ENCODE data around the gene EMD.

The EMD gene

DNA sequence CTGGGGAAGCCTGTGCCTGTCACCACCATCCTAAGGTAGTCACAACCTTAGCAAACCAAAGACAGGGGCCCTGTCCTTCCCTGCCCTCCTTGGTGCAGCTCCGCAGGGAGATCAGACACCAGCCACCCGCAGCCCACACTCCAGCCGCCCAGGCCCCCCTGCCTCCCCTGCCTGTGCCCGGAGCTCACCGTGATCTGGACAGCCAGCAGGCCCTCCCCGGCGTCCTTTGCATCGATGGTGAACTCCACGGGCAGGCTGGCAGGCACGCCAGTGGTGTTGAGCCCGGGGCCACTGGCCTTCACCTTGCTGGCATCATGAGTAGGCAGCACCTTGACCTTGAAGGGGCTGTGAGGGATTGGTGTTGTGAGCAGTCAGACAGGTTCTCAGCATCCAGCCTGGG lies 21.1 kb upstream of the EMD start:
- H3K27ac ChIP-seq (ENCODE audit: low read length): no peak overlapping the region
- no peak overlapping the region for H2AFZ ChIP-seq (ENCODE audit: low read length)
- no peaks in the 10 kb centered on the region for H3K9me3 ChIP-seq (replicated peaks; ENCODE audit: insufficient read depth, low read length)
- TF ChIP-seq EZH2phosphoT487 (IDR thresholded peaks at IDR 0.05; ENCODE audit: low read length): no peak
- DNase-seq: no peak
- H3K9ac ChIP-seq (ENCODE audit: low read length): no peak overlapping the region
- H3K4me2 ChIP-seq (ENCODE audit: low read depth, low read length): no peak overlapping the region
- no peaks in the 10 kb centered on the region for H3K4me1 ChIP-seq (ENCODE audit: low read length)
- H3K36me3 ChIP-seq (replicated peaks; ENCODE audit: insufficient read depth, low read length): no peaks in the 10 kb centered on the region
- no peaks in the 10 kb centered on the region for H3F3A ChIP-seq (ENCODE audit: insufficient read depth, low read length)
- no peaks in the 10 kb centered on the region for H3K27me3 ChIP-seq (replicated peaks; ENCODE audit: insufficient read depth, low read length)
- H3K4me3 ChIP-seq (ENCODE audit: low read length): no peak overlapping the region
- H3K79me2 ChIP-seq (ENCODE audit: low read length): no peaks in the 10 kb centered on the region
- H4K20me1 ChIP-seq (ENCODE audit: insufficient read depth, low read length): no peaks in the 10 kb centered on the region
- H3K9me2 ChIP-seq (replicated peaks; ENCODE audit: insufficient read depth, low read length): no peaks in the 10 kb centered on the region

- Histone ChIP-seq H3K4me1 (ENCODE audit: low read length) (no peaks in the 10 kb centered on the region), H3K27ac (ENCODE audit: low read length) (no peak overlapping the region), H4K20me1 (ENCODE audit: insufficient read depth, low read length) (no peaks in the 10 kb centered on the region), H3K27me3 (replicated peaks; ENCODE audit: insufficient read depth, low read length) (no peaks in the 10 kb centered on the region), H3K4me3 (ENCODE audit: low read length) (no peak overlapping the region), H2AFZ (ENCODE audit: low read length) (no peak overlapping the region), H3K9ac (ENCODE audit: low read length) (no peak overlapping the region), H3K9me3 (replicated peaks; ENCODE audit: insufficient read depth, low read length) (no peaks in the 10 kb centered on the region), H3F3A (ENCODE audit: insufficient read depth, low read length) (no peaks in the 10 kb centered on the region), H3K79me2 (ENCODE audit: low read length) (no peaks in the 10 kb centered on the region), H3K36me3 (replicated peaks; ENCODE audit: insufficient read depth, low read length) (no peaks in the 10 kb centered on the region), H3K4me2 (ENCODE audit: low read depth, low read length) (no peak overlapping the region), H3K9me2 (replicated peaks; ENCODE audit: insufficient read depth, low read length) (no peaks in the 10 kb centered on the region)
- no peak for TF ChIP-seq EZH2 (optimal IDR thresholded peaks at IDR 0.05; ENCODE audit: low read depth, low read length)
- TF ChIP-seq, protein P1, sequence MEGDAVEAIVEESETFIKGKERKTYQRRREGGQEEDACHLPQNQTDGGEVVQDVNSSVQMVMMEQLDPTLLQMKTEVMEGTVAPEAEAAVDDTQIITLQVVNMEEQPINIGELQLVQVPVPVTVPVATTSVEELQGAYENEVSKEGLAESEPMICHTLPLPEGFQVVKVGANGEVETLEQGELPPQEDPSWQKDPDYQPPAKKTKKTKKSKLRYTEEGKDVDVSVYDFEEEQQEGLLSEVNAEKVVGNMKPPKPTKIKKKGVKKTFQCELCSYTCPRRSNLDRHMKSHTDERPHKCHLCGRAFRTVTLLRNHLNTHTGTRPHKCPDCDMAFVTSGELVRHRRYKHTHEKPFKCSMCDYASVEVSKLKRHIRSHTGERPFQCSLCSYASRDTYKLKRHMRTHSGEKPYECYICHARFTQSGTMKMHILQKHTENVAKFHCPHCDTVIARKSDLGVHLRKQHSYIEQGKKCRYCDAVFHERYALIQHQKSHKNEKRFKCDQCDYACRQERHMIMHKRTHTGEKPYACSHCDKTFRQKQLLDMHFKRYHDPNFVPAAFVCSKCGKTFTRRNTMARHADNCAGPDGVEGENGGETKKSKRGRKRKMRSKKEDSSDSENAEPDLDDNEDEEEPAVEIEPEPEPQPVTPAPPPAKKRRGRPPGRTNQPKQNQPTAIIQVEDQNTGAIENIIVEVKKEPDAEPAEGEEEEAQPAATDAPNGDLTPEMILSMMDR (IDR thresholded peaks at IDR 0.05; ENCODE audit: low read length): no peak
- TF ChIP-seq EZH2phosphoT487 (IDR thresholded peaks at IDR 0.05; ENCODE audit: low read length): no peak
- no peak for DNase-seq
Measured at GRCh38 chrX:154358829-154359228, 20.3 kb upstream of the EMD start.

GRCh38 chrX:154359362-154360154 lies 19.5 kb upstream of the EMD start:
- Histone ChIP-seq H3K4me1 (ENCODE audit: low read length) (no peaks in the 10 kb centered on the region), H3K4me2 (ENCODE audit: low read depth, low read length) (no peak overlapping the region), H3K27me3 (replicated peaks; ENCODE audit: insufficient read depth, low read length) (no peaks in the 10 kb centered on the region), H4K20me1 (ENCODE audit: insufficient read depth, low read length) (no peaks in the 10 kb centered on the region), H3K9ac (ENCODE audit: low read length) (no peak overlapping the region), H3K9me3 (replicated peaks; ENCODE audit: insufficient read depth, low read length) (no peaks in the 10 kb centered on the region), H3K4me3 (ENCODE audit: low read length) (no peak overlapping the region), H3K27ac (ENCODE audit: low read length) (no peak overlapping the region), H3K9me2 (replicated peaks; ENCODE audit: insufficient read depth, low read length) (no peaks in the 10 kb centered on the region), H3K79me2 (ENCODE audit: low read length) (no peaks in the 10 kb centered on the region), H3F3A (ENCODE audit: insufficient read depth, low read length) (no peaks in the 10 kb centered on the region), H3K36me3 (replicated peaks; ENCODE audit: insufficient read depth, low read length) (no peaks in the 10 kb centered on the region), H2AFZ (ENCODE audit: low read length) (no peak overlapping the region)
- DNase-seq: no peak
- TF ChIP-seq EZH2 (optimal IDR thresholded peaks at IDR 0.05; ENCODE audit: low read depth, low read length): no peak
- TF ChIP-seq, protein P1 (IDR thresholded peaks at IDR 0.05; ENCODE audit: low read length): no peak
- no peak for TF ChIP-seq EZH2phosphoT487 (IDR thresholded peaks at IDR 0.05; ENCODE audit: low read length)

DNA sequence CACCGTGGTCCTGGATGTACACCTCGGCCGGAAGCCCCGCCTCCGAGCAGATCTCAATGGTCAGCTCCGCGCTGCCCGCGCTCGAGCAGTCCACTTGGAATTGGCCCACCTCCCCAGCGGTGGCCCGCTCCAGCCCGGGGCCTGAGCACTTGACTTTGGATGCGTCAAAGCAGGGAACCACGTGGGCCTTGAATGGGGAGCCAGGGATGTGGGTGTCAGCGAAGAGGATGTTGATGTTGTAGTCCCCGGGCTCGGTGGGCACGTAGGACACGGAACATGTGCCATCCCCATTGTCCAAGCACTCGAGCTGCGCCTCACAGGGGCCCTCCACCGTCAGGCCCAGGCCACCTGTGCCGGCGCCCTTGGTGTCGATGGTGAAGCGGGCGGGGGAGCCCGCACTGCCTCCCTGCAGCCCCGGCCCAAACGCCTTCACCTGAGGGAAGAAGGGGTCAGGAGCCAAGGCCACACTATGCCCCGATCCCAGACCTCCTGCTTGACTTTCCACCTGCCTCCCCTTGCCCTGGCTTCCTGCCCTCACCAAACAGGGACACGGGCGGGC lies 18.9 kb upstream of the EMD start:
- H4K20me1 ChIP-seq (ENCODE audit: insufficient read depth, low read length): no peaks in the 10 kb centered on the region
- H3K79me2 ChIP-seq (ENCODE audit: low read length): no peaks in the 10 kb centered on the region
- no peaks in the 10 kb centered on the region for H3K4me1 ChIP-seq (ENCODE audit: low read length)
- TF ChIP-seq, protein P1 (IDR thresholded peaks at IDR 0.05; ENCODE audit: low read length): no peak
- TF ChIP-seq EZH2phosphoT487 (IDR thresholded peaks at IDR 0.05; ENCODE audit: low read length) (no peak), EZH2 (optimal IDR thresholded peaks at IDR 0.05; ENCODE audit: low read depth, low read length) (no peak)
- H3K9me2 ChIP-seq (replicated peaks; ENCODE audit: insufficient read depth, low read length): no peaks in the 10 kb centered on the region
- H3F3A ChIP-seq (ENCODE audit: insufficient read depth, low read length): no peaks in the 10 kb centered on the region
- H3K27ac ChIP-seq (ENCODE audit: low read length): no peak overlapping the region
- no peaks in the 10 kb centered on the region for H3K36me3 ChIP-seq (replicated peaks; ENCODE audit: insufficient read depth, low read length)
- no peaks in the 10 kb centered on the region for H3K9me3 ChIP-seq (replicated peaks; ENCODE audit: insufficient read depth, low read length)
- no peak overlapping the region for H3K9ac ChIP-seq (ENCODE audit: low read length)
- no peak overlapping the region for H3K4me3 ChIP-seq (ENCODE audit: low read length)
- DNase-seq: no peak
- H2AFZ ChIP-seq (ENCODE audit: low read length): no peak overlapping the region
- H3K4me2 ChIP-seq (ENCODE audit: low read depth, low read length): no peak overlapping the region
- no peaks in the 10 kb centered on the region for H3K27me3 ChIP-seq (replicated peaks; ENCODE audit: insufficient read depth, low read length)

Measured in MM.1S (cell line).